GM10248 (cell line): ENCODE measurements around the gene C20orf96.
A peak's percentile ranks its signal among the peaks of the same experiment; 100 is the strongest.

ENCODE experiments used
- CTCF ChIA-PET: fragments of 300-600 bp; sonication (Branson Sonifier 250); formaldehyde crosslinking; extraction: SDS; loops from one replicate; lab custom pipeline; 2021; ENCODE audit warnings: antibody characterized with exemption; lab: Yijun Ruan, JAX
- POLR2A ChIA-PET: fragments of 350-650 bp; sonication (Branson Sonifier 250); formaldehyde crosslinking; extraction: SDS; loops from one replicate; lab custom pipeline; 2020; ENCODE audit warnings: antibody characterized with exemption; lab: Yijun Ruan, JAX
- DNase-seq: peaks from one replicate; pipeline ENCODE4 v3.0.0; 2012; ENCODE audit errors: extremely low spot score
- TF ChIP-seq, protein P1 (sequence below): IDR thresholded peaks from 2 replicates; pipeline ENCODE4 v1.5.1; 2012; ENCODE audit warnings: mild to moderate bottlenecking, low read depth; ENCODE audit errors: extremely low read depth, missing control alignments, control extremely low read depth

The C20orf96 gene

DNA sequence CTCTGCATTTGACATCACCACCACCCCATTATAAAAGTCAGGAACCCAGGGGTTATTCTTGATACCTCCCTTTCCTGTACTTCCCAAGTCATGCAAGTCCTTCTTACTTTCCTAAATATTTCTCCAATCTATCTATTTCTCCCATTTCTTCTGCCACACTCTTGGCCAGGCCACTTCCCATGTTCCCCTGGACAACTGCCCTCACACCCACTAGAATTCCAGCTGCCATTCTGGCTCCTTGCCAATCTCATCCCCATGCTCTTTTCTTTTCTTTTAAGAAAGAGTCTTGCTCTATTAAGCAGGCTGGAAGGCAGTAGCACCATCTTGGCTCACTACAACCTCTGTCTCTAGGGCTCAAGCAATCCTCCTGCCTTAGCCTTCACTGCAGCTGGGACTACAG lies 17.8 kb downstream of the C20orf96 start:
- POLR2A ChIA-PET = no interaction called here
- TF ChIP-seq, protein P1, sequence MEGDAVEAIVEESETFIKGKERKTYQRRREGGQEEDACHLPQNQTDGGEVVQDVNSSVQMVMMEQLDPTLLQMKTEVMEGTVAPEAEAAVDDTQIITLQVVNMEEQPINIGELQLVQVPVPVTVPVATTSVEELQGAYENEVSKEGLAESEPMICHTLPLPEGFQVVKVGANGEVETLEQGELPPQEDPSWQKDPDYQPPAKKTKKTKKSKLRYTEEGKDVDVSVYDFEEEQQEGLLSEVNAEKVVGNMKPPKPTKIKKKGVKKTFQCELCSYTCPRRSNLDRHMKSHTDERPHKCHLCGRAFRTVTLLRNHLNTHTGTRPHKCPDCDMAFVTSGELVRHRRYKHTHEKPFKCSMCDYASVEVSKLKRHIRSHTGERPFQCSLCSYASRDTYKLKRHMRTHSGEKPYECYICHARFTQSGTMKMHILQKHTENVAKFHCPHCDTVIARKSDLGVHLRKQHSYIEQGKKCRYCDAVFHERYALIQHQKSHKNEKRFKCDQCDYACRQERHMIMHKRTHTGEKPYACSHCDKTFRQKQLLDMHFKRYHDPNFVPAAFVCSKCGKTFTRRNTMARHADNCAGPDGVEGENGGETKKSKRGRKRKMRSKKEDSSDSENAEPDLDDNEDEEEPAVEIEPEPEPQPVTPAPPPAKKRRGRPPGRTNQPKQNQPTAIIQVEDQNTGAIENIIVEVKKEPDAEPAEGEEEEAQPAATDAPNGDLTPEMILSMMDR = no peak
- DNase-seq = no peak
- CTCF ChIA-PET = no interaction called here

DNA sequence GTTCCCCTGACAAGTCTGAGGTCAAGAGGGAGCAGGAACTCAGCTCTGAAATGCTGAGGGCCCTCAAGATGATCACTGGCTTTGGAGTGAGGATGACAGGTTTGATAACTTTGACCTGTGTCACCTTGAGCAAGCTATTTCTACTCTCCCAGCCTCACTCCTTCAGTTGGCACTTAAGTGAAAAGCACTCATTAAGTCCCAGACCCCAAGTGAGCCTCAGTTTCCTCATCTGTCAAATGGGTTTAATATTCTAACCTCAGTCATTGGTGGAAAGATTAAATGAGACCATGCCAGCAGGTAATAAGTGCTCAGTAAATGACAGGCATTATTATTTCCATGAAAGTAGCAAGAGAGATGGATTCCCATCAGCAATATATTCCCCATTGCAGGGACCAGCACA lies 19.0 kb downstream of the C20orf96 start:
- POLR2A ChIA-PET = no interaction called here
- CTCF ChIA-PET = no interaction called here
- TF ChIP-seq, protein P1 = no peak
- DNase-seq = no peak

DNA sequence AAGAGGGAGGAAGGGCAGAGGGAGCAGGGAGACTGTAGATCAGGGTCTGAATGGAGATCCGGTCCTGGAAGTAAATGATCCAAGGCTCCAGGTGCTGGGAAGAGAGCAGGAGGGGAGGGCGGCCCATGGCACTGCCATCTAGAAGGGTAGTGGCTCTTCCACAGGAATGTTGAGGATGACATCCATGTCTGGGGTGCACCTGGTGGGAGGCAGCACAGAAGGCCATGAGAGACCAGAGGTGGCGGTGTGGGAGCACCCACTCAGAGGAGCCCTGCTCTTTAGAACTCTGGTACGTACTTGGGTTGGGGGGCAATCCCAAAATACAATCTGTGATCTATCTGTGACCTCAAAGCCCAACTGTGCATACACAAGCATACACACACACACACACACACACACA lies 19.5 kb downstream of the C20orf96 start:
- POLR2A ChIA-PET = no interaction called here
- CTCF ChIA-PET = interaction anchor here (2.1 to 3.7 kb wide), 2 partner anchors 59 to 60 kb away, joined by 6 to 13 read pairs; no protein-coding TSS in a partner anchor
- DNase-seq = no peak
- TF ChIP-seq, protein P1 = no peak

DNA sequence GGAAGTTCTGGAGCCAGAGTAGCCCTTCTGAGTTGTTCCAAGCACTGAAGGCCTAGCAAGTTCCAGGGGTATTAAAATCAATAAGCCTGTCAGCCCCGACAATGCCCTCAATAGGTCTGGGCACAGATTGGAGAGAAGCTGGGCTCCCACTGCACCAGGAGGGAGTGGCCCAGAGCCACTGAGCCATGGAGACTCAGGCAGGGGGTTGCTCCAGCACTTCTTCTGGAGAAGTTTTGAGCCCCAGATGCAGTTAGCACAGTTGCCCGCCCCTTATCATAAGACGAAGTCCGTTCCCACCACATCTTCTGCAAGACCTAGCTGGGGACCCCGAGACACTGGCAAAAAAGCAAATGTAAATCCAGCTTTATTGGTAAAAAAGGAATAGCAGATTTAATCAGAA lies 20.0 kb downstream of the C20orf96 start:
- POLR2A ChIA-PET = no interaction called here
- TF ChIP-seq, protein P1 = no peak
- CTCF ChIA-PET = interaction anchor here (1.5 to 3.7 kb wide), 3 partner anchors 60 to 62 kb away, joined by 3 to 13 read pairs (median 6); no protein-coding TSS in a partner anchor

GRCh38 chr20:266596-267562 lies 23.7 kb downstream of the C20orf96 start:
- DNase-seq = peak; percentile 91
- POLR2A ChIA-PET = no interaction called here
- TF ChIP-seq, protein P1 = peak; percentile 94
- CTCF ChIA-PET = interaction anchor here (0.7 to 3.7 kb wide), 36 partner anchors 9 to 379 kb away, joined by 3 to 22 read pairs (median 4); partner anchors contain the start of genes DEFB125, DEFB132 and ZCCHC3

More for the DNA sequence above, 20.0 kb downstream of the C20orf96 start:
- no peak for DNase-seq

DNA sequence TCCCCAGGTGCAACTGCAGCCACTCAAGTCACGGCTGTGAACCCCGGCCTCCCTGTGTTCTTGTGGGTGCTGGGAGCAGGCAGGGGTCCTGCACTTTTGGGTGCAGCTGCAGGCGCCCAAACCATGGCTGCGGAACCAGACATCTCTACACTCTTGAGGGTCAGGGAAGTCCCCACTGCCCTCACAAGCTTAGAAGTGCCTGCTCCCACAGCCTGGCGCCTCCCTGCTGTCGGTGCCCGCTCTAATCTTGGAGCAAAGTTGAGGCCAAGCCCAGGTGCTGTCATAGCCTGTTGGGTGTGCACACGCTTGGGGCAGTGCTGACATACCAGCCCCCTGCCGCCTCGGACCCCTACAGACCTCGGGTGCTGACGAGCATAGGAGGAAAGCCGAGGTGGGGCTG lies 26.8 kb downstream of the C20orf96 start:
- ChIA-PET CTCF (interaction anchor here (1.1 to 2.0 kb wide), 2 partner anchors 22 to 67 kb away, joined by 3 to 4 read pairs; no protein-coding TSS in a partner anchor), POLR2A (interaction anchor here (0.6 kb wide), 1 partner anchor 37 kb away, joined by 3 read pairs; no protein-coding TSS in a partner anchor)
- TF ChIP-seq, protein P1 = no peak
- DNase-seq = no peak
